Stromal cell of bone marrow (primary cell): ENCODE results near the gene AJAP1.

Experiments
- DNase-seq: peaks from one replicate; pipeline ENCODE4 v3.0.0-alpha.2; 2012; ENCODE audit warnings: low read depth

The AJAP1 gene

GRCh38 chr1:4734219-4734618 is 79.8 kb downstream of the AJAP1 start:
- DNase-seq, result no peak

GRCh38 chr1:4734791-4735190 is 80.4 kb downstream of the AJAP1 start:
- no peak for DNase-seq

GRCh38 chr1:4736254-4736653 is 81.8 kb downstream of the AJAP1 start:
- DNase-seq, result no peak

- DNase-seq, result no peak
Measured at GRCh38 chr1:4741876-4742423, 87.5 kb downstream of the AJAP1 start.

- DNase-seq, result no peak
Measured at GRCh38 chr1:4743978-4744750, 89.8 kb downstream of the AJAP1 start.

- no peak for DNase-seq
Measured at GRCh38 chr1:4745560-4745959, 91.2 kb downstream of the AJAP1 start.

- DNase-seq, result no peak
Measured at GRCh38 chr1:4749406-4749805, 95.0 kb downstream of the AJAP1 start.

- no peak for DNase-seq
Measured at GRCh38 chr1:4750177-4750576, 95.8 kb downstream of the AJAP1 start.

GRCh38 chr1:4752059-4752458 is 97.7 kb downstream of the AJAP1 start:
- no peak for DNase-seq

GRCh38 chr1:4754816-4755215 is 100.4 kb downstream of the AJAP1 start:
- DNase-seq, result no peak

- DNase-seq, result no peak
Measured at GRCh38 chr1:4755301-4755845, 101.0 kb downstream of the AJAP1 start.

GRCh38 chr1:4755864-4756504 is 101.6 kb downstream of the AJAP1 start:
- no peak for DNase-seq

- no peak for DNase-seq
Measured at GRCh38 chr1:4756851-4757580, 102.6 kb downstream of the AJAP1 start.

GRCh38 chr1:4759671-4760070 is 105.3 kb downstream of the AJAP1 start:
- DNase-seq, result no peak

- no peak for DNase-seq
Measured at GRCh38 chr1:4760088-4760487, 105.7 kb downstream of the AJAP1 start.

- DNase-seq, result no peak
Measured at GRCh38 chr1:4761324-4761723, 106.9 kb downstream of the AJAP1 start.

- DNase-seq, result no peak
Measured at GRCh38 chr1:4762146-4762545, 107.7 kb downstream of the AJAP1 start.

GRCh38 chr1:4767308-4767707 is 112.9 kb downstream of the AJAP1 start:
- DNase-seq, result no peak

- no peak for DNase-seq
Measured at GRCh38 chr1:4768553-4768952, 114.1 kb downstream of the AJAP1 start.

GRCh38 chr1:4769516-4770280 is 115.3 kb downstream of the AJAP1 start:
- DNase-seq, result no peak

GRCh38 chr1:4770713-4771112 is 116.3 kb downstream of the AJAP1 start:
- DNase-seq, result no peak

- DNase-seq, result no peak
Measured at GRCh38 chr1:4771267-4771666, 116.9 kb downstream of the AJAP1 start.
